ENCODE results near the gene SKP2.

GRCh38 chr5:36151434-36152323, at the start of gene SKP2, which contains the start of gene LMBRD2:
- TF ChIP-seq, protein P1, sequence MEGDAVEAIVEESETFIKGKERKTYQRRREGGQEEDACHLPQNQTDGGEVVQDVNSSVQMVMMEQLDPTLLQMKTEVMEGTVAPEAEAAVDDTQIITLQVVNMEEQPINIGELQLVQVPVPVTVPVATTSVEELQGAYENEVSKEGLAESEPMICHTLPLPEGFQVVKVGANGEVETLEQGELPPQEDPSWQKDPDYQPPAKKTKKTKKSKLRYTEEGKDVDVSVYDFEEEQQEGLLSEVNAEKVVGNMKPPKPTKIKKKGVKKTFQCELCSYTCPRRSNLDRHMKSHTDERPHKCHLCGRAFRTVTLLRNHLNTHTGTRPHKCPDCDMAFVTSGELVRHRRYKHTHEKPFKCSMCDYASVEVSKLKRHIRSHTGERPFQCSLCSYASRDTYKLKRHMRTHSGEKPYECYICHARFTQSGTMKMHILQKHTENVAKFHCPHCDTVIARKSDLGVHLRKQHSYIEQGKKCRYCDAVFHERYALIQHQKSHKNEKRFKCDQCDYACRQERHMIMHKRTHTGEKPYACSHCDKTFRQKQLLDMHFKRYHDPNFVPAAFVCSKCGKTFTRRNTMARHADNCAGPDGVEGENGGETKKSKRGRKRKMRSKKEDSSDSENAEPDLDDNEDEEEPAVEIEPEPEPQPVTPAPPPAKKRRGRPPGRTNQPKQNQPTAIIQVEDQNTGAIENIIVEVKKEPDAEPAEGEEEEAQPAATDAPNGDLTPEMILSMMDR (IDR thresholded peaks at IDR 0.05), result peak in 1 of 4 experiments; percentile 43
- TF ChIP-seq POLR2A (IDR thresholded peaks at IDR 0.05), result peak; percentile 43 to 47
